Thyroid gland (tissue), 4 donors: ENCODE data around the gene CCDC136. TPM values are rescaled to one million over a fixed set of nuclear protein-coding genes. Genes with fewer than 3 reads are reported as not detected.

Experiments used
- DNase-seq, 2 donors: peaks; one replicate each; pipeline ENCODE4 v3.0.0-alpha.2; 2019
- H3K27ac ChIP-seq, 3 donors: fragments of 200-600 bp; sonication (generic); 1 replicate in 2 of 3; 2 replicates in 1 of 3; pipeline ENCODE4 v1.5.1; 2016 to 2019; ENCODE audit warnings: mild to moderate bottlenecking in 1 of 3, moderate library complexity in 1 of 3
- H3K27me3 ChIP-seq: fragments of 200-600 bp; sonication (generic); one replicate; pipeline ENCODE4 v1.5.1; 2019
- H3K36me3 ChIP-seq, 2 donors: fragments of 200-600 bp; sonication (generic); one replicate each; pipeline ENCODE4 v1.5.1; 2016 to 2019
- H3K4me1 ChIP-seq, 2 donors: fragments of 200-600 bp; sonication (generic); one replicate each; pipeline ENCODE4 v1.5.1; 2017 to 2019
- H3K4me3 ChIP-seq, 3 donors: fragments of 200-600 bp; sonication (generic); replicated peaks in 1 of 3; 1 replicate in 2 of 3; 2 replicates in 1 of 3; pipeline ENCODE4 v1.5.1; 2016; ENCODE audit warnings: mild to moderate bottlenecking in 1 of 3
- H3K9me3 ChIP-seq: fragments of 200-600 bp; sonication (generic); one replicate; pipeline ENCODE4 v1.5.1; 2017
- CTCF ChIP-seq, 6 experiments: fragments of 200-600 bp in 3 of 6; fragments of 450-650 bp in 3 of 6; sonication (generic) in 3 of 6; IDR thresholded peaks; one replicate each; pipeline ENCODE4 v1.5.1; 2016 to 2019; ENCODE audit warnings: antibody characterized with exemption in 6 of 6, mild to moderate bottlenecking in 2 of 6, inconsistent platforms in 1 of 6, moderate library complexity in 1 of 6
- POLR2A ChIP-seq, 2 donors: fragments of 450-650 bp; IDR thresholded peaks; one replicate each; pipeline ENCODE4 v1.6.1; 2017; ENCODE audit warnings: antibody characterized with exemption in 2 of 2, mild to moderate bottlenecking in 2 of 2, moderate library complexity in 1 of 2
- WGBS, 2 donors: methylation state at CpG; one replicate each; pipeline ENCODE4 v1.1.5; 2017; 5-methylcytosine and 5-hydroxymethylcytosine counted together
- intact Hi-C: fragments of 100-400 bp; cut with DNase I; formaldehyde crosslinking; loops from one replicate; pipeline ENCODE4 v1.15.1; 2023
- total RNA-seq, 4 donors: library from RNA; depleted of rRNA; stranded (reverse); fragments of >200 nt; gene quantifications; one replicate each; pipeline ENCODE4 v1.2.3, GENCODE V29; 2016

Gene CCDC136
- total RNA-seq, 4 donors from 2014 or later, result 4.4 to 4.9 (median 4.6) TPM

- TF ChIP-seq CTCF (IDR thresholded peaks at IDR 0.05) (no peak), POLR2A (IDR thresholded peaks at IDR 0.05) (no peak)
- no peak within 1 kb of the TSS for H3K27ac ChIP-seq
- WGBS, 2 donors, result 98 to 100% methylated on average over 4 of the region's 4 CpGs
Observed at GRCh38 chr7:128775744-128776474, 15.9 kb upstream of the CCDC136 start, which contains the start of gene OPN1SW. TSS of gene OPN1SW (minus strand) at chr7:128775794. CDS start at chr7:128775781, 13 bp downstream.

GRCh38 chr7:128777156-128778123, 14.3 kb upstream of the CCDC136 start:
- Histone ChIP-seq H3K9me3 (no peaks in the 10 kb centered on the region), H3K36me3 (peaks cover 0 to 8% of the 10 kb centered on the region in 2 donors), H3K27me3 (no peaks in the 10 kb centered on the region), H3K4me3 (no peak overlapping the region), H3K27ac (no peak overlapping the region), H3K4me1 (no peaks in the 10 kb centered on the region)
- intact Hi-C loops, result no loop called here
- 68 to 70% methylated on average over 5 of the region's 5 CpGs for WGBS, 2 donors
- DNase-seq, result no peak
- TF ChIP-seq CTCF (IDR thresholded peaks at IDR 0.05) (no peak), POLR2A (IDR thresholded peaks at IDR 0.05) (no peak)

More at GRCh38 chr7:128775744-128776474, 15.9 kb upstream of the CCDC136 start, which contains the start of gene OPN1SW:
- no peaks in the 10 kb centered on the region for H3K27me3 ChIP-seq
- intact Hi-C loops, result no loop called here
- no peaks in the 10 kb centered on the region for H3K4me1 ChIP-seq
- no peak within 1 kb of the TSS for H3K4me3 ChIP-seq
- no peak for DNase-seq
- H3K36me3 ChIP-seq, result peaks cover 0 to 8% of the 10 kb centered on the region in 2 donors
- no peaks in the 10 kb centered on the region for H3K9me3 ChIP-seq

- 92 to 100% methylated on average over 2 to 4 of the region's 5 CpGs for WGBS, 2 donors
- H3K4me1 ChIP-seq, result no peaks in the 10 kb centered on the region
- no peak overlapping the region for H3K27ac ChIP-seq
- no peak for DNase-seq
- H3K9me3 ChIP-seq, result no peaks in the 10 kb centered on the region
- TF ChIP-seq CTCF (IDR thresholded peaks at IDR 0.05), result no peak
- TF ChIP-seq POLR2A (IDR thresholded peaks at IDR 0.05), result no peak
- no peaks in the 10 kb centered on the region for H3K27me3 ChIP-seq
- intact Hi-C loops, result no loop called here
- no peaks in the 10 kb centered on the region for H3K36me3 ChIP-seq
- H3K4me3 ChIP-seq, result no peak overlapping the region
Observed at GRCh38 chr7:128778946-128779345, 12.8 kb upstream of the CCDC136 start.

GRCh38 chr7:128781126-128781525, 10.6 kb upstream of the CCDC136 start:
- 86% methylated on average over 5 of the region's 5 CpGs for WGBS, 2 donors
- DNase-seq, result no peak
- H3K27me3 ChIP-seq, result no peaks in the 10 kb centered on the region
- TF ChIP-seq POLR2A (IDR thresholded peaks at IDR 0.05), result no peak
- TF ChIP-seq CTCF (IDR thresholded peaks at IDR 0.05), result no peak
- no peaks in the 10 kb centered on the region for H3K36me3 ChIP-seq
- H3K4me3 ChIP-seq, result no peak overlapping the region
- no peak overlapping the region for H3K27ac ChIP-seq
- no peaks in the 10 kb centered on the region for H3K9me3 ChIP-seq
- H3K4me1 ChIP-seq, result no peaks in the 10 kb centered on the region
- intact Hi-C loops, result no loop called here
